OCI-LY7 (cell line): Measurements from ENCODE around the gene HOGA1.

Experiments used
- CTCF ChIP-seq: fragments of 200-600 bp; sonication (generic); conservative IDR thresholded peaks from 2 replicates; pipeline ENCODE4 v1.5.1; 2014; ENCODE audit warnings: mild to moderate bottlenecking, antibody characterized with exemption, low read length, moderate library complexity, mixed read lengths
- EZH2phosphoT487 ChIP-seq: fragments of 200-600 bp; sonication (generic); IDR thresholded peaks from 2 replicates; pipeline ENCODE4 v1.6.1; 2018; ENCODE audit warnings: low read depth, borderline replicate concordance, mild to moderate bottlenecking, mixed run types, antibody characterized with exemption, low read length, moderate library complexity, mixed read lengths

GRCh38 chr10:97587183-97587582, 3.0 kb downstream of the HOGA1 start:
- no peak for TF ChIP-seq CTCF
- TF ChIP-seq EZH2phosphoT487: no peak
